GM12873 (cell line): ENCODE results near the gene XCR1.

Experiments
- TF ChIP-seq, protein P1 (sequence below): IDR thresholded peaks from 2 replicates; pipeline ENCODE4 v1.5.1; 2012; ENCODE audit warnings: low read depth, mild to moderate bottlenecking, moderate library complexity, low read length, control low read depth; ENCODE audit not compliant: insufficient read depth; ENCODE audit errors: missing control alignments

XCR1 gene

GRCh38 chr3:46008058-46008457, 19.2 kb downstream of the XCR1 start:
- TF ChIP-seq, protein P1, sequence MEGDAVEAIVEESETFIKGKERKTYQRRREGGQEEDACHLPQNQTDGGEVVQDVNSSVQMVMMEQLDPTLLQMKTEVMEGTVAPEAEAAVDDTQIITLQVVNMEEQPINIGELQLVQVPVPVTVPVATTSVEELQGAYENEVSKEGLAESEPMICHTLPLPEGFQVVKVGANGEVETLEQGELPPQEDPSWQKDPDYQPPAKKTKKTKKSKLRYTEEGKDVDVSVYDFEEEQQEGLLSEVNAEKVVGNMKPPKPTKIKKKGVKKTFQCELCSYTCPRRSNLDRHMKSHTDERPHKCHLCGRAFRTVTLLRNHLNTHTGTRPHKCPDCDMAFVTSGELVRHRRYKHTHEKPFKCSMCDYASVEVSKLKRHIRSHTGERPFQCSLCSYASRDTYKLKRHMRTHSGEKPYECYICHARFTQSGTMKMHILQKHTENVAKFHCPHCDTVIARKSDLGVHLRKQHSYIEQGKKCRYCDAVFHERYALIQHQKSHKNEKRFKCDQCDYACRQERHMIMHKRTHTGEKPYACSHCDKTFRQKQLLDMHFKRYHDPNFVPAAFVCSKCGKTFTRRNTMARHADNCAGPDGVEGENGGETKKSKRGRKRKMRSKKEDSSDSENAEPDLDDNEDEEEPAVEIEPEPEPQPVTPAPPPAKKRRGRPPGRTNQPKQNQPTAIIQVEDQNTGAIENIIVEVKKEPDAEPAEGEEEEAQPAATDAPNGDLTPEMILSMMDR = no peak

- TF ChIP-seq, protein P1 = no peak
Observed at GRCh38 chr3:46007280-46007679, 20.0 kb downstream of the XCR1 start.

DNA sequence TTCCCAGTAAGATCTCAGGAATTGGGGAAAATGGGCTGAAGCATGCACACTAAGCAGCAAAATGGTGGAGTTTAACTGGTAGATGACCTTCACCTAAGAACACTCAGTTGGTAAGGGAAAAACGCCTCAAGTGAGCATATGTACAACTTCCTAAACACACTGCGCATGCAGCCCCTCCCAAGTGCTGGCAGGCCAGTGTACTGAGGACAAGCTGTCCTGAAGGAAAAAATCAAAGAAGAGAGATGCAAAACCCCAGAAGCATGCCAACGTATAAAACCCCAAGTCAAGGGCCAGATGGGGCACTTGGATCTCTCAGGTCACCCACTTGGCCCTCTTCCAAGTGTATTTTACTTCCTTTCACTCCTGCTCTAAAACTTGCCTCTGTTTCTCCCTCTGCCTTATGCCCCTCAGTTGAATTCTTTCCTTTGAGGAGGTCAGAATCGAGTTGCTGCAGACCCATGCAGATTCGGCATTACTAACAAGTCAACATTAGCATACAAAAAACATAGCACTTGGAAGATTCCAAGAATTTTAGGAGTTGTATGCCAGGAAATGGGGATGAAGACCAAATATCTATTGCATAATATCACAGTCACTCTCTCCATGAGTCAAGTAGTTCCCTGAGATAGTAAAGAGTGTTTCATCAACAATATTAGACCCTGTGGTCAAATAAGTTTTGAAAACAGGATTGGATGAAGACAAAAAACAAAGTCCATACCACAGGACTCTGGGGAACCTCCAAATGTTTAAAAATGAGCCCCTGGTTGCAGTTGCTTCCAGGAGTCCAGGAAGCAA, 20.8 kb downstream of the XCR1 start:
- TF ChIP-seq, protein P1 = no peak

DNA sequence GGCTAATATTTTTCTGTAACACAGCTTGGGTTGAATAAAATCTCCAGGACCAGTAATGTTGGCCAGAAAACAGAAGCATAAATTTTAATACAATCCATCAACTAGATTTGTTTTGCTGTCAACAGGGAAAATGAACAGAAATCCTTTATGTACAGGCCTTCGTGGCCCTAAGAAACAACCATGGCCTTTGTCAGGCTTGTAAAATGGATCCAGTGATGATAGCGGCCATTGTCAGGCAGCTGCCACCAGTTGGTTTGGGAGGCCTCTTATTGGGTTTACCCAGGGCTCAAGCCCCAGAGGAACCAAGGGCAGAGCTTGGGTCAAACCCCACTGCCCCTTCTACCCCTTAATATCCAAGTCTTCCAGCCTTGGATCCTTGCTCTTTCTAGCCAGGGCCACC, 26.1 kb downstream of the XCR1 start:
- TF ChIP-seq, protein P1 = no peak

DNA sequence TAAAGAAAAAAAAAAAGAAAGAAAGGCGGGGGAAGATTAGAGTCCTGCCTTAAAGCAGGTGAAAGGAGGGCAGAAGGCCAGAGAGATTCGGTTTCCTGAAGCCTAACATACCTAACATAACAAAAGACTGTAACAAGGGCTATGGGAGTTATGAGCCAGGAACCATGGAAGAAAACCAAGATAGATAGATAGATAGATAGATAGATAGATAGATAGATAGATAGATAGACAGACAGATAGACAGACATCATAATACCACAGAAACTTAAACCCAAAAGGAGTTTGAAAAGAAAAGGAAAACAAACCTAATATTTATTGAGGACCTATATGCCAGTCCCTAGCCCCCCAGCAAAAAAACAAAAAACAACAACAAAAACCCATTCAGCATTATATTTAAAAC, 29.3 kb downstream of the XCR1 start:
- TF ChIP-seq, protein P1 = no peak

DNA sequence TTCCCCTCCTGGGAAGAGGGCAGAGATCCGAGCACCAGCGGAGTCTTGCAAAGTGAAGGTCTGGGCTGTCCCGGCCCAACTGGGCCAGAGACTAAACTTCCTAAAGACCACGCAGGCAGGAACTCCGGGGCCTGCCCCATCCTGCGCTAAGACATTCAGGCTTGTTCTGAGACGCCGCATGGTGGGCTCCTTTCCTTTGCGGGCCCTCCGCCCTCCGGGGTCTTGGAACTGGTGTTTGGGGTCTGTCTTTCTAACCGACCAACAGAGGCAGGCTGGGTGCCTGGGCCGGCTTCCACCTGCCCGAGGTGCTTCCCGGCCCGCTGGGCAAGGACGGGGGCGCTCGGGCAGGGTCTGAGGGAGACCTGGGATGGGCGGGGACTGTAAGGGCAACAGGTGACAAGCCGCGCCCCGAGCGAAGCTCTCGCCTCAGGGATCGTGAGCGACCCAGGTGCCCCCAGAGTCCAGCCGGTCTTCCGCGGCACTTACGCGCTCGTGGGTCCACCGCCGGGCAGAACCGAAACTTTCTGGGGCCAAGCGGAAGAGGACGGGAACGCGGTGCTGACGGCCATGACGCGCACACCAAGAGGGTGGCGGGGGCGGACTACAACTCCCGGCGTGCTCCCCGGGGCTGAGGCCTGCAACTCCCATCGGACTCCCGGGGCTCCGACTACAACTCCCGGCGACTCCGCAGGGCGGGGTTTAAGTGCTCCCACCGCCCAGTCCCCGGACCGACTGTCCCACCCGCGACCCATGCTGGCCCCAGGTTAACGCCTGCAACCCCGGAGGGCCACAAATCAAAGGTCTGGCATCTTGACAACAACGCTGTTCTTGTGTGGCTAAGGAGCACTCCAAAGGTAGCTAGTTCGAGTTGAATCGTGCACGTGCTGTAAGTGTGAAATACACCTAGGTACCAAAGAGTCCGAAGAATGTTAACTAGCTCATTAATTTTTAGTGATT, 31.8 kb downstream of the XCR1 start, which contains the start of gene FYCO1:
Gene FYCO1, minus strand, starts transcription at position 589 of the 957 bp plus-strand sequence. CDS start 10,914 bp downstream, outside the sequence.
- TF ChIP-seq, protein P1 = no peak
